ENCODE data around the gene HOXD12. TPM values are rescaled to one million over a fixed set of nuclear protein-coding genes. Genes with fewer than 3 reads are reported as not detected.

HOXD12 gene
- total RNA-seq, 4 donors from 2014 or later = not detected

DNA sequence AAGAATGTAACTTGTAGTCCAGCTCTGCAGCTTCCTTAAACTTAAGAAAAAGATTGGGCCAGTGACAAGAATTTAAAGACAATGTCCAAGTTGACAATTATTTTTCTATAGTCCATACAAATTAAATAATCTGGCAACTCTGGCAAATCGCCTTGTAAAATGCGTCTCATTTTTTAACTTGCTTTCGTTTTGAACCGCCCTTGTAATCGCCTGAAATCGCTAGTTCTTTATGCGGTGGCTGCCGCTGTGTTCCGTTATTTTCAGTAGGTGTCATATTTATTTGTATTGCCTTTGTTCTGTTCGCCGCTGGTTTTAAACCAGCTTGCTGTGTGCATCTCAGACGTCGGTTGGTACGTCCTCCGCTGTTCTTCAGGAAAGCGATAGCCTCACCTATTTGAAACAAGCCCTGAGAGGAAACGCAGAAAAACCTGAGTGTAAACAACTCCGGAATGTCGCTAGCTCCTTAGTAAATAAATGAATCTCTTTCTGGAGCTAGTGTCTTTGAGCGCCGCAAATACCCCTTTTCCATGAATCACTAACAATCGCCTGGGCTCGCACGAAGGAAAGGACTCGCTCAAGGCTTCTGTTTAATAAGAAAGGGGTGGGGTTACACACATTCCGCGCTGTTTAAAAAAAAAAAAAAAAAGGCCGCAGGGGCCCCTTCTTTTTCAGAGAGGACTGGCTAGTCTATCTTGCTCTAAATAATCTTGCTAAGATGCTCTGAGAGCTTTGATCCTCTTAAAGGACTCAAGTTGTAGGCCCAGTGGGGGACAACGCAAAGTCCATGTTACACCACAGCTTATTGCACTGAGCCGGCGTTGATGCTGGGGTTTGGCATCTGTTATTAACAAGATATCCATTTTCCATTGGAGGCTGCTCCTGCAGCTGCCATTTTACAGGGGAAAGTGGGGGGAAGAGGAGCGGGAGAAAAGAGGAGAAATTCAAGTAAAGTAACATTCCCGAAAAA lies 32.9 kb downstream of the HOXD12 start:
- in situ Hi-C loops (cut with MboI; ENCODE audit: low pct_ligation_motif_present in 1 of 4, low pct_unique_long_range_greater_than_20kb in 1 of 4, low sequenced_read_pairs in 3 of 4) = loop anchor here in 1 of 4 donors (25.0 kb wide), 1 partner anchor 680 kb away; no protein-coding TSS in a partner anchor
- Histone ChIP-seq H3K4me3 (peak overlapping the region in 3 of 4 donors; percentile 17 to 68 (median 55)), H3K27ac (peak overlapping the region; percentile 94 to 96 (median 94)), H3K27me3 (peaks cover 63% of the 10 kb centered on the region), H3K4me1 (peaks cover 18 to 66% (median 39%) of the 10 kb centered on the region in 4 donors), H3K36me3 (no peaks in the 10 kb centered on the region), H3K9me3 (no peaks in the 10 kb centered on the region)
- intact Hi-C loops (cut with DNase I; ENCODE audit: low total_unique reads) = no loop called here
- TF ChIP-seq, protein P1, sequence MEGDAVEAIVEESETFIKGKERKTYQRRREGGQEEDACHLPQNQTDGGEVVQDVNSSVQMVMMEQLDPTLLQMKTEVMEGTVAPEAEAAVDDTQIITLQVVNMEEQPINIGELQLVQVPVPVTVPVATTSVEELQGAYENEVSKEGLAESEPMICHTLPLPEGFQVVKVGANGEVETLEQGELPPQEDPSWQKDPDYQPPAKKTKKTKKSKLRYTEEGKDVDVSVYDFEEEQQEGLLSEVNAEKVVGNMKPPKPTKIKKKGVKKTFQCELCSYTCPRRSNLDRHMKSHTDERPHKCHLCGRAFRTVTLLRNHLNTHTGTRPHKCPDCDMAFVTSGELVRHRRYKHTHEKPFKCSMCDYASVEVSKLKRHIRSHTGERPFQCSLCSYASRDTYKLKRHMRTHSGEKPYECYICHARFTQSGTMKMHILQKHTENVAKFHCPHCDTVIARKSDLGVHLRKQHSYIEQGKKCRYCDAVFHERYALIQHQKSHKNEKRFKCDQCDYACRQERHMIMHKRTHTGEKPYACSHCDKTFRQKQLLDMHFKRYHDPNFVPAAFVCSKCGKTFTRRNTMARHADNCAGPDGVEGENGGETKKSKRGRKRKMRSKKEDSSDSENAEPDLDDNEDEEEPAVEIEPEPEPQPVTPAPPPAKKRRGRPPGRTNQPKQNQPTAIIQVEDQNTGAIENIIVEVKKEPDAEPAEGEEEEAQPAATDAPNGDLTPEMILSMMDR (IDR thresholded peaks at IDR 0.05) = no peak
- no peak for TF ChIP-seq POLR2AphosphoS5 (IDR thresholded peaks at IDR 0.05)
- TF ChIP-seq POLR2A (IDR thresholded peaks at IDR 0.05) = no peak
- no peak for TF ChIP-seq EP300 (IDR thresholded peaks at IDR 0.05; ENCODE audit: low read depth)
- WGBS, 2 donors (ENCODE audit: low coverage in 1 of 2) = 23 to 33% methylated on average over 33 of the region's 33 CpGs
- no peak for DNase-seq

DNA sequence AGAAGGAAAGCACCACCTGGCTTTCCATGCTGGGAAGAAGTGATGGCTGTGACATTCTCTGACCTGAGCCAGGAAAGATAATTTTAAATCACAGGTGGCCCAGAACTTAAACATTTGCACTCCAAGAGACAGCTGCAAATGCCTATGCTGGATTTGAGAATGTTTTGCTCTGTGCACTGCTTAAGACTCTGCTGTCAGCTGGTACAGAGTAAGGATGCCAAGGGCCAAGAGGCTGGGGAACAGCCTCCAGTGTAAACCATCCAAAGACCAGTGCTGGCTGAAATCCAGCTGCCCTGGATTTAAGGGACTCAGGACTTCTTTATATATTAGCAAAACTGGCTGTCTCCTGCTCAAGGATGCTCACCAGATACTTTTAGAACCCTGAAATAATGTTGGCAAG lies 33.8 kb downstream of the HOXD12 start:
- intact Hi-C loops (cut with DNase I; ENCODE audit: low total_unique reads) = no loop called here
- H3K4me3 ChIP-seq = no peak overlapping the region
- peaks cover 61% of the 10 kb centered on the region for H3K27me3 ChIP-seq
- peaks cover 11 to 64% (median 38%) of the 10 kb centered on the region in 4 donors for H3K4me1 ChIP-seq
- DNase-seq = no peak
- peak overlapping the region; percentile 94 to 96 (median 94) for H3K27ac ChIP-seq
- H3K36me3 ChIP-seq = no peaks in the 10 kb centered on the region
- in situ Hi-C loops (cut with MboI; ENCODE audit: low pct_ligation_motif_present in 1 of 4, low pct_unique_long_range_greater_than_20kb in 1 of 4, low sequenced_read_pairs in 3 of 4) = loop anchor here in 1 of 4 donors (25.0 kb wide), 1 partner anchor 679 kb away; no protein-coding TSS in a partner anchor
- TF ChIP-seq, protein P1 (IDR thresholded peaks at IDR 0.05) = no peak
- TF ChIP-seq POLR2AphosphoS5 (IDR thresholded peaks at IDR 0.05) = no peak
- TF ChIP-seq POLR2A (IDR thresholded peaks at IDR 0.05) = no peak
- TF ChIP-seq EP300 (IDR thresholded peaks at IDR 0.05; ENCODE audit: low read depth) = no peak
- H3K9me3 ChIP-seq = no peaks in the 10 kb centered on the region

DNA sequence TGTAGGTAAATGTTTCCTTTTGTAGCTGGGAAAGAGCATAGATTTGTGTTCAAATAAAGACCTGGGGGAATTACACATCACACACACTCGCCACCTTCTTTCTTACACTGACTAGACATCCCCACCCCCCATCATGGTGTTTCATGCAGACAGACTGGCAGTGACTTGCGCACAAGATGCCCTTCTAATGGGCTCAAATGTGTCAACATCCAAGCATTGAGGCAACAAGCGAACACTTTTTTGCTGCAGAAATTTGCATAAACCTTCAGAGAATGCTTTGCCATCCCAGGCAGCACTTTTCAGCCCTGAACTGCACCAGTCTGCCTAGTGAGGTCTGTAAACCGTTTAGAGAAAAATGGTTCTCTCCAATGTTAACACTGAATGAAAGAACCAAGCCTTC lies 34.4 kb downstream of the HOXD12 start:
- Histone ChIP-seq H3K4me1 (peaks cover 11 to 57% (median 33%) of the 10 kb centered on the region in 4 donors), H3K4me3 (no peak overlapping the region), H3K27ac (peak overlapping the region; percentile 91 to 96 (median 94)), H3K36me3 (no peaks in the 10 kb centered on the region), H3K9me3 (no peaks in the 10 kb centered on the region), H3K27me3 (peaks cover 59% of the 10 kb centered on the region)
- whole genome bisulfite sequencing, 2 donors (ENCODE audit: low coverage in 1 of 2) = 47 to 57% methylated on average over 3 to 4 of the region's 4 CpGs
- in situ Hi-C loops (cut with MboI; ENCODE audit: low pct_ligation_motif_present in 1 of 4, low pct_unique_long_range_greater_than_20kb in 1 of 4, low sequenced_read_pairs in 3 of 4) = loop anchor here in 1 of 4 donors (25.0 kb wide), 1 partner anchor 678 kb away; no protein-coding TSS in a partner anchor
- DNase-seq = no peak
- TF ChIP-seq EP300 (IDR thresholded peaks at IDR 0.05; ENCODE audit: low read depth) (no peak), POLR2A (IDR thresholded peaks at IDR 0.05) (no peak), POLR2AphosphoS5 (IDR thresholded peaks at IDR 0.05) (no peak)
- TF ChIP-seq, protein P1 (IDR thresholded peaks at IDR 0.05) = no peak
- intact Hi-C loops (cut with DNase I; ENCODE audit: low total_unique reads) = no loop called here

DNA sequence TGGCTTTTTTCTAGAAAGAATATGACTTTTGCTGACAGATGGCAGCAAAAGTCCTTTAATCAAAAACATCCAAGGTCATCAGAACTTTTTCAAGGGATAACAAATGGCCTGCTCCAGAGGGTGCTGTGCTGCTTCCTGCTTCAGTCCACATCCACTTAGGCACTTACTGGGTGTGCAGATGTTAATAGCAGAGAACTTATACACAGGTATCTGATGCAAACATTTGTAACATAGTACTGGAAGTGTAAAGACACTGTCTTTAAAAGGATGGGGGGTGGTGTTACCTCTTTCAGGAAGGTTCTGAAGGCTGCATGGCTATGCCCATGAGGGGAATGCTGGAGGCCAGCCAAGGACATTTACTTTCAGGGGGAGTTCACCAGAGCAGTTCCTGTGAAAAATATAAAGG lies 35.4 kb downstream of the HOXD12 start:
- H3K27ac ChIP-seq = peak overlapping the region; percentile 91 to 96 (median 94)
- H3K4me3 ChIP-seq = no peak overlapping the region
- in situ Hi-C loops (cut with MboI; ENCODE audit: low pct_ligation_motif_present in 1 of 4, low pct_unique_long_range_greater_than_20kb in 1 of 4, low sequenced_read_pairs in 3 of 4) = loop anchor here in 2 of 4 donors (5.0 to 25.0 kb wide), 4 partner anchors 322 to 677 kb away; no protein-coding TSS in a partner anchor

More for the DNA sequence above, 35.4 kb downstream of the HOXD12 start:
- intact Hi-C loops (cut with DNase I; ENCODE audit: low total_unique reads) = loop anchor here (5.0 kb wide), 1 partner anchor 1012 kb away; no protein-coding TSS in a partner anchor
- Histone ChIP-seq H3K4me1 (peaks cover 14 to 57% (median 31%) of the 10 kb centered on the region in 4 donors), H3K36me3 (no peaks in the 10 kb centered on the region), H3K27me3 (peaks cover 54% of the 10 kb centered on the region), H3K9me3 (no peaks in the 10 kb centered on the region)
- no peak for DNase-seq
- TF ChIP-seq EP300 (IDR thresholded peaks at IDR 0.05; ENCODE audit: low read depth) = no peak
- no peak for TF ChIP-seq POLR2AphosphoS5 (IDR thresholded peaks at IDR 0.05)

Data from transverse colon (tissue), 4 donors.